GM19438 (cell line): Measurements from ENCODE around the gene DCXR.

Source experiments
- ATAC-seq: cut with Tn5 transposase; IDR thresholded peaks from one replicate; pipeline ENCODE4 v1.9.1; 2021; ENCODE audit warnings: low read depth; ENCODE audit not compliant: unreplicated experiment

DCXR gene

GRCh38 chr17:82037092-82037888 is at the start of gene DCXR:
Gene DCXR (minus strand): TSS chr17:82037697. CDS start chr17:82037682, 15 bp downstream.
- ATAC-seq: peak; percentile 83

DNA sequence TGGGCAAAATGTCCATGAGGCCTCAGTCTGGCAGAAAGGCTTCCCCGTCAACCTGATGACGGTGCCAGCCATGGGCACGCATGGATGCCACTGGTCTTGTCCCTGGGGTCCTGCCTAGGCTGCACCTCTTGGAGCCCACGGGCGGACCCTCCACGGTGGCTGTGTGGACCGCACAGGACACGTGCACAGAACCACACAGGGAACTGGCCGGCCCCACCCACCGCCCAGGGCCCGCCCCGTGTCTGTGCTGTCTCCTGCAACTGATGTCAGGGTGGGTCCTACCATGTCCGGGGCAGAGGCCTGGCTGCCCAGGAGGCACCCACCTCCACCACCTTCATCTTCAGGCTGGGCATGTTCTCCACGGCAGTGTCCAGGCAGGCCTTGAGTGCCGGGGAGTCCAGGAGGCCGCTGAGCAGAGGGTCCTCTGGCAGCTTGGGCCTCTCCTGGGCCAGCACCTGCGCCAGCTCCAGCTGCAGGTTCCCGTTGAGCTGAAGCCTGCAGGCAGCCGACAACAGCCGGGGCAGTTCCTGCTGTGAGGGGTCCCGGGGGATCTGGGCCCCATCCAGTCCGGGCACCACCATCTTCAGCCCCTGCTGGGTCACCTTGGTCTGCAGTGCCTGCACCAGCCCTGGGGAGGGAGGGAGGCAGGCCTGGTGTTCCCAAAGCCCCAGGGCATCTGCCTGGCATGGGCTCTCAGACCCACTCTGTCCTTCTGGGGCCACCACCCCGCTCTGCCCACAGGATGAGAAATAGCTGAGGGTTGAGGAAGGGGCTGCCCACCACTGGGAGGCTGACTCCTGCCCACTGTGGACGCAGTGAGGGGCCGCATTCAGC is 48.7 kb upstream of the DCXR start:
- no peak for ATAC-seq

- no peak for ATAC-seq
These were observed 47.7 kb upstream of the DCXR start for GRCh38 chr17:82085031-82085861.

DNA sequence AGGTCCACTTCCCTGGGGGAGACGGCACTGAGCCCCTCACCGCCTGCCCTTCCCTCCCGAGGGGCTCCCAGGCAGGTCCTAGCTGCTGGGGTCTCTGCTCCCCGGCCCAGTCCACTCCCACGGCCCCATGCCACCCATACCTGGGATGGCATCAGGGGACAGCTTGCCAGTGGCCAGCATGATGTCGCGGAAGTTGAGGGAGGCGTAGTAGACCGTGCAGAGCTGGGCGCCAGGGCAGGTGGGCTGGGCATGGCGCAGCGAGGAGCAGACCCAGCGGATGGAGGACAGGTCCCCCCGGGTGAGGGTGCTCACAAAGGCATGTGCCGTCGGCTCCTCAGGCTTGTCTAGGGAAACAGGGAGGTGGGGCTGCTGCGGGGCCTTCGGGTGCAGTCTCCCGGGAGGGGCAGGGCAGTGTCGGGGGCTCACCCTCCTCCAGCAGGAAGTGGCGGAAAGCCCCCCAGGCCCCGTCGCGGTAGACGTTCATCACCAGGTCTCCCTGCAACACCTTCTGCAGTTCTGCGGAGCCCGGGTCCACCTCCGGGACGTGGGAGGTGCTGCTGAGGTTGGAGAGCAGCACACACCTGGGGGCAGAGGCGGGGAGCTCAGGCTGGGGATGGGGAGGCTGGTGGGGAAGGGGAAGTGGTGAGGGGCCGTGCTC is 47.0 kb upstream of the DCXR start:
- no peak for ATAC-seq

- ATAC-seq: no peak
These were observed 46.2 kb upstream of the DCXR start for GRCh38 chr17:82083533-82084359.

DNA sequence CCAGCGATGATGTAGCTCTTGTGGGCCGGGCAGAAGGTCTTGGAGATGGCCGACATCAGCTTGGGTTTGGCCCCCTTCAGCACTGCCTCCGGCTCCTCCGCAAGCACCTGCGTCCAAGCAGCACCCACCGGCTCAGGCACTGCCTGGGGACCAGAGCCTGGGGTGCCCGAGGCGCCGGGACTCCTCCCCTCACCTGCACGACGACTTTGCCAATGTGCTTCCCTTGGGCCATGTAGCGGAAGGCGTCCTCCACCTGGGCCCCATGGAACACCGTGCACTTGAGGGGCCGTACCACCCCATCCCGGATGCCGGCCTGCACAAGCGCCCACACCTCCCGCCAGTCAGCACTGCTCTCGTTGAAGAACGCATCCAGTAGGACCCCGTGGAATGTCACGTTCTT is 45.5 kb upstream of the DCXR start:
- no peak for ATAC-seq

DNA sequence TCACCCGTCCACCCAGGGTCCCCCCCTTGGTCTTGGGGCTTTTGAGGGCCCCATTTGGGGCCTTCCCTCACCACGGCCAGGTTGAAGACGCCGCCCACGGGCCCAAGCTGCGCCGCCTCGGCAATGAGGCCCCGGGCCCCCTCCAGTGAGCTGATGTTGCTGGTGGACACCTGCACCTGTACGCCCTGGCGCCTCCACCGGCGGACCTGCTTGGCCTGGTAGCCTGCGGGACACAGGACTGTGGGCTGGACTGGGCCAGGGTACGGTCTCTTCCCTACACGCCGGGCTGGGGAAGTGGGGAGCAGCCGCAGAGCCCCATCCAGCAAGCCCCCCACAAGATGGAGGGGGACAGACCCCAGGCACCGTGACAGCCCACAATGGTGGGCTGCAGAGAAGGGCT is 45.0 kb upstream of the DCXR start:
- no peak for ATAC-seq

DNA sequence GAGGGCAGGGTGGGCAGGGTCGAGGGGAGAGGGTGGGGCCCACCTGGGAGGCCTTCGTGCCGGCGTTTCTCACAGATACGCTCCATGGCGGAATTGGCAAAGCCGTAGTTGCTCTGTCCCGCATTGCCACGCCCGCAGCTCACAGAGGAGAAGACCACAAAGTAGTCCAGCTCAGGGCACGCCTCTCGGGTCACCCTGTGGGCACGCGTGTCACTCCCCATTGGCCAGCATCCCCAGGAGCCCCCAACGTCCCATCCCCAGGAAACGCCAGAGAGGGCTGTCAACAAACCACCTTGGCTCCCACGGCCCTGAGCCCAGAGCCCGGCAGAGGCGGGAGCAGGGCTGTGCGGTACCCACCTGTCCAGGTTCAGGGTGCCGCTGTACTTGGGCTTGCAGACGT is 44.5 kb upstream of the DCXR start:
- no peak for ATAC-seq

GRCh38 chr17:82081546-82081945 is 44.0 kb upstream of the DCXR start:
- ATAC-seq: no peak

GRCh38 chr17:82080789-82081464 is 43.4 kb upstream of the DCXR start:
- no peak for ATAC-seq

- no peak for ATAC-seq
These were observed 42.7 kb upstream of the DCXR start for GRCh38 chr17:82080048-82080788.

DNA sequence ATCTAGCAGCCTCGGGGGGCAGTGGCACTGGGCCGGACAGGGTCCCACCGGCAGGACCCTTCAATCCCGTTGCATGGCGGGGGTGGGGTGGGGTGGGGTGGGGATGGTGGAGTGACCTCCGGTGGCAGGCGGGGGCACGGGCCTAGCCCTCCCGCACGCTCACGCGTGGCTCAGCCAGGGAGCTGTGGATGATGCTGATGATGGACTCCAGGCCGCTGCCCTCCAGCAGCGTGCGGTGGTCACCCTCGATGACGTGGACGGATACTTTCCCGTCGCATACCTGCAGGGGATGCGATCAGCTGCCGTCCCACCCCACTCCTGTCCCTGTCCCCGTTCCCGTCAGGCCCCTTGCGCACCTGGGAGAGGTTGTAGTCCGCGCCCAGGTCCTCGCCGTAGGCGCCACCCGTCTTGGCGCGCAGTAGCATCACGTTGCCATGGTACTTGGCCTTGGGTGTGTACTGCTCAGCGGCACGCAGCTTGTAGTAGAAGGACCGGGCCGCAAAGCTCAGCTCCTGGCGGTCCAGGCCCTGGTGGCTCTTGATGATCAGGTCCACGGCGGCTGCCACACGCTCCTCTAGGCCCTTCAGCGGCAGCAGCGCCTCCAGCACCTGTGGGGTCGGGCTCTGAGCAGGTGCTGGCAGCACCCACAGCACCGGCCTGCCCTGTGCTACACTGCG is 41.6 kb upstream of the DCXR start:
- no peak for ATAC-seq

- no peak for ATAC-seq
These were observed 40.9 kb upstream of the DCXR start for GRCh38 chr17:82078433-82078832.

- no peak for ATAC-seq
These were observed 40.3 kb upstream of the DCXR start for GRCh38 chr17:82077617-82078358.

- ATAC-seq: no peak
These were observed 39.5 kb upstream of the DCXR start for GRCh38 chr17:82076785-82077591.
